ENCODE measurements around the gene CCSER1. TPM values are rescaled to one million over a fixed set of nuclear protein-coding genes. Genes with fewer than 3 reads are reported as not detected.

The CCSER1 gene
- total RNA-seq, 2 experiments from 2014 or later = not detected

- DNase-seq (ENCODE audit: low spot score) = no peak
- Histone ChIP-seq H3K9me3 (ENCODE audit: low read length) (no peaks in the 10 kb centered on the region), H3K27ac (ENCODE audit: low read depth, low read length, poor library complexity, severe bottlenecking) (no peak overlapping the region), H3K4me2 (ENCODE audit: low read length) (no peak overlapping the region), H3K4me3 (ENCODE audit: low read depth, low read length, poor library complexity, severe bottlenecking) (no peak overlapping the region), H2AFZ (ENCODE audit: low read length) (no peak overlapping the region), H3K9me2 (ENCODE audit: insufficient read depth, low read length) (no peaks in the 10 kb centered on the region), H3K79me2 (ENCODE audit: insufficient read depth, low read depth, low read length) (no peaks in the 10 kb centered on the region), H3K36me3 (ENCODE audit: insufficient read depth, low read length) (no peaks in the 10 kb centered on the region), H3K4me1 (ENCODE audit: insufficient read depth, low read length, poor library complexity, severe bottlenecking) (no peaks in the 10 kb centered on the region), H4K20me1 (ENCODE audit: insufficient read depth, low read length) (no peaks in the 10 kb centered on the region)
- CTCF ChIA-PET (ENCODE audit: unreplicated experiment) = no interaction called here
- POLR2A ChIA-PET = interaction anchor here (0.5 to 1.6 kb wide), 3 partner anchors 8 to 1443 kb away, joined by 3 read pairs; no protein-coding TSS in a partner anchor
- no TSS peak for BruUV-seq (replicated peaks)
- no peak for TF ChIP-seq EZH2phosphoT487 (IDR thresholded peaks at IDR 0.05; ENCODE audit: borderline replicate concordance, low read depth, low read length)
- TF ChIP-seq, protein P1, sequence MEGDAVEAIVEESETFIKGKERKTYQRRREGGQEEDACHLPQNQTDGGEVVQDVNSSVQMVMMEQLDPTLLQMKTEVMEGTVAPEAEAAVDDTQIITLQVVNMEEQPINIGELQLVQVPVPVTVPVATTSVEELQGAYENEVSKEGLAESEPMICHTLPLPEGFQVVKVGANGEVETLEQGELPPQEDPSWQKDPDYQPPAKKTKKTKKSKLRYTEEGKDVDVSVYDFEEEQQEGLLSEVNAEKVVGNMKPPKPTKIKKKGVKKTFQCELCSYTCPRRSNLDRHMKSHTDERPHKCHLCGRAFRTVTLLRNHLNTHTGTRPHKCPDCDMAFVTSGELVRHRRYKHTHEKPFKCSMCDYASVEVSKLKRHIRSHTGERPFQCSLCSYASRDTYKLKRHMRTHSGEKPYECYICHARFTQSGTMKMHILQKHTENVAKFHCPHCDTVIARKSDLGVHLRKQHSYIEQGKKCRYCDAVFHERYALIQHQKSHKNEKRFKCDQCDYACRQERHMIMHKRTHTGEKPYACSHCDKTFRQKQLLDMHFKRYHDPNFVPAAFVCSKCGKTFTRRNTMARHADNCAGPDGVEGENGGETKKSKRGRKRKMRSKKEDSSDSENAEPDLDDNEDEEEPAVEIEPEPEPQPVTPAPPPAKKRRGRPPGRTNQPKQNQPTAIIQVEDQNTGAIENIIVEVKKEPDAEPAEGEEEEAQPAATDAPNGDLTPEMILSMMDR (conservative IDR thresholded peaks at IDR 0.05; ENCODE audit: low read length) = no peak
- intact Hi-C loops (cut with micrococcal nuclease; ENCODE audit: unreplicated experiment) = no loop called here
Observed at GRCh38 chr4:90876296-90876695, 749.1 kb downstream of the CCSER1 start.

DNA sequence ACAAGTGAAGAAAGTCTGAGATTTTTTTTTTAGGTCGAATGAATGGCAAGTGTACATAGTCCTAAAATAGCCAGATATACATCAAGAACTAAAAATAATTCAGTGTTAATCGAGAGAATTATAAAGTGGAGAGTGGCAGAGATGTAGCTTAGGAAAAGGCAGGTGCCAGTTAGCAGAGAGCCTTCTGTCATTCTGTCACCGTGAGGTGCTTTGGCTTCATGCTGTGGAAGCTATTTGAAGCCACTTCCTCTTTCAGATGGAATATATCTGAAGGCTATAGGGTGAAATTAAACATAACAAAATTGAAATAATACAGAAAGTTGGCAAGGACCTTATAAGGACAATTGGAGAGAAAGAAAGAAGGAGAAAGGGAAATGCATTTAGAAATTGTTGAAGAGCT is 756.3 kb downstream of the CCSER1 start:
- intact Hi-C loops (cut with micrococcal nuclease; ENCODE audit: unreplicated experiment) = no loop called here
- Histone ChIP-seq H3K4me2 (ENCODE audit: low read length) (no peak overlapping the region), H3K4me1 (ENCODE audit: insufficient read depth, low read length, poor library complexity, severe bottlenecking) (no peaks in the 10 kb centered on the region), H3K36me3 (ENCODE audit: insufficient read depth, low read length) (no peaks in the 10 kb centered on the region), H3K9me3 (ENCODE audit: low read length) (no peaks in the 10 kb centered on the region), H3K9me2 (ENCODE audit: insufficient read depth, low read length) (no peaks in the 10 kb centered on the region), H2AFZ (ENCODE audit: low read length) (no peak overlapping the region), H3K27ac (ENCODE audit: low read depth, low read length, poor library complexity, severe bottlenecking) (no peak overlapping the region), H3K79me2 (ENCODE audit: insufficient read depth, low read depth, low read length) (no peaks in the 10 kb centered on the region), H4K20me1 (ENCODE audit: insufficient read depth, low read length) (no peaks in the 10 kb centered on the region), H3K4me3 (ENCODE audit: low read depth, low read length, poor library complexity, severe bottlenecking) (no peak overlapping the region)
- no peak for TF ChIP-seq EZH2phosphoT487 (IDR thresholded peaks at IDR 0.05; ENCODE audit: borderline replicate concordance, low read depth, low read length)
- TF ChIP-seq, protein P1 (conservative IDR thresholded peaks at IDR 0.05; ENCODE audit: low read length) = no peak
- CTCF ChIA-PET (ENCODE audit: unreplicated experiment) = no interaction called here
- DNase-seq (ENCODE audit: low spot score) = no peak
- BruUV-seq (replicated peaks) = no TSS peak
- POLR2A ChIA-PET = interaction anchor here (0.6 kb wide), 1 partner anchor 42 kb away, joined by 4 read pairs; no protein-coding TSS in a partner anchor

DNA sequence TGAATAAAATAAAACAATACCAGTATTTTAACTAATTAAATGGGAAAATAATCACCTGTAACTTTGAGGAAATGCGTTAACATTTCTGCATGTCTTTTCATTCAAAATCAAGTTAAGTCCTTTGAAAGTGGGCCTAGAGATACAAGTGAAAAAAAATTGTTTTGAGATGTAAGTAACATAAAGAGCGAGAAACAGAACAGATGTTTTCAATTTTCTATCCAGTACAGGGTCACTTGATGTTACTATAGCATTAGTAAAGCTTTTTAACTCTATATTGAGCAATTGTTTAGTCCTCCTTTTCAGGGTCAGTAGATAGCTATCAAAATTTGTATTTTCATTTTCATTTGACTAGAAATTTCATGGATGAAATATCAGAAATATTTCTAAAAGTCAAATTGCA is 761.4 kb downstream of the CCSER1 start:
- Histone ChIP-seq H2AFZ (ENCODE audit: low read length) (no peak overlapping the region), H3K9me2 (ENCODE audit: insufficient read depth, low read length) (no peaks in the 10 kb centered on the region), H3K36me3 (ENCODE audit: insufficient read depth, low read length) (no peaks in the 10 kb centered on the region), H4K20me1 (ENCODE audit: insufficient read depth, low read length) (no peaks in the 10 kb centered on the region), H3K9me3 (ENCODE audit: low read length) (no peaks in the 10 kb centered on the region), H3K4me3 (ENCODE audit: low read depth, low read length, poor library complexity, severe bottlenecking) (no peak overlapping the region), H3K4me1 (ENCODE audit: insufficient read depth, low read length, poor library complexity, severe bottlenecking) (no peaks in the 10 kb centered on the region), H3K4me2 (ENCODE audit: low read length) (no peak overlapping the region), H3K27ac (ENCODE audit: low read depth, low read length, poor library complexity, severe bottlenecking) (no peak overlapping the region), H3K79me2 (ENCODE audit: insufficient read depth, low read depth, low read length) (no peaks in the 10 kb centered on the region)
- ChIA-PET CTCF (ENCODE audit: unreplicated experiment) (no interaction called here), POLR2A (interaction anchor here (0.6 kb wide), 1 partner anchor 352 kb away, joined by 3 read pairs; no protein-coding TSS in a partner anchor)
- no TSS peak for BruUV-seq (replicated peaks)
- no peak for DNase-seq (ENCODE audit: low spot score)
- no peak for TF ChIP-seq EZH2phosphoT487 (IDR thresholded peaks at IDR 0.05; ENCODE audit: borderline replicate concordance, low read depth, low read length)
- TF ChIP-seq, protein P1 (conservative IDR thresholded peaks at IDR 0.05; ENCODE audit: low read length) = no peak
- intact Hi-C loops (cut with micrococcal nuclease; ENCODE audit: unreplicated experiment) = no loop called here
